Stimulated activated CD4-positive, alpha-beta T cell treated with anti-CD3 and anti-CD28 coated beads, Interleukin-2, amount 100 ng/mL, for 48 hours (primary cell): ENCODE measurements around the gene DAPK2.
"Not testable (repeated sequence)": the region's sequence is repeated elsewhere in the genome, so short reads cannot be mapped to it uniquely, and the experiment has no call there.

Source experiments
- DNase-seq, 2 donors: peaks; one replicate each; pipeline ENCODE4 v3.0.0-alpha.2; 2020

DAPK2 gene

GRCh38 chr15:64046421-64047153, at the start of gene DAPK2:
TSS of gene DAPK2 (minus strand) at chr15:64046485. CDS start at chr15:64040261, 6,224 bp downstream.
- peak; percentile 62 to 63 for DNase-seq

GRCh38 chr15:64095431-64095794, 49.1 kb upstream of the DAPK2 start:
- DNase-seq: no peak

- peak; percentile 84 to 89 for DNase-seq
These were observed 47.5 kb upstream of the DAPK2 start, which contains the start of gene CIAO2A for GRCh38 chr15:64093627-64094417. TSS of gene CIAO2A (minus strand) at chr15:64093838. CDS start at chr15:64093768, 70 bp downstream.

- peak; percentile 20 to 36 for DNase-seq
These were observed 46.8 kb upstream of the DAPK2 start for GRCh38 chr15:64092864-64093626.

- DNase-seq: no peak
These were observed 46.0 kb upstream of the DAPK2 start for GRCh38 chr15:64092075-64092820.

DNA sequence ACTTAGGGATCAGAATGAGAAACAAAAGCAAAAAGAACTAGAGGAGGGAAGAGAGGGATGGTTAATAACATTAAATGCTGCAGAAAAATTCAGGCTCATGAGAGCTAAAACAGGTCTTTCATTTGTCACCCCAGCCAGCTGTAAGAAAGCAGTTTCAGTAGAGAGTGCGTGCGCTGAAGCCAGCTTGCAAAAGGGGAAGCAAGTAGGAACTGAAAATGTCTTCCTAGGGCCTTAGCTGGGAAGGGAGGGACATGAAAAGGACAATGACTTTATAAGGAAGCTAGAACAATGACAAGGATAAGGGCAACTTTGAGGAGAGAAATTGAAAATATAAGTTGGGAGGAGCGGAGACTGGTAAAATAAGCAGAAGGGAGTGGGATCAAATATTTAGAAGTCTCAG, 44.2 kb upstream of the DAPK2 start:
- DNase-seq: no peak

DNA sequence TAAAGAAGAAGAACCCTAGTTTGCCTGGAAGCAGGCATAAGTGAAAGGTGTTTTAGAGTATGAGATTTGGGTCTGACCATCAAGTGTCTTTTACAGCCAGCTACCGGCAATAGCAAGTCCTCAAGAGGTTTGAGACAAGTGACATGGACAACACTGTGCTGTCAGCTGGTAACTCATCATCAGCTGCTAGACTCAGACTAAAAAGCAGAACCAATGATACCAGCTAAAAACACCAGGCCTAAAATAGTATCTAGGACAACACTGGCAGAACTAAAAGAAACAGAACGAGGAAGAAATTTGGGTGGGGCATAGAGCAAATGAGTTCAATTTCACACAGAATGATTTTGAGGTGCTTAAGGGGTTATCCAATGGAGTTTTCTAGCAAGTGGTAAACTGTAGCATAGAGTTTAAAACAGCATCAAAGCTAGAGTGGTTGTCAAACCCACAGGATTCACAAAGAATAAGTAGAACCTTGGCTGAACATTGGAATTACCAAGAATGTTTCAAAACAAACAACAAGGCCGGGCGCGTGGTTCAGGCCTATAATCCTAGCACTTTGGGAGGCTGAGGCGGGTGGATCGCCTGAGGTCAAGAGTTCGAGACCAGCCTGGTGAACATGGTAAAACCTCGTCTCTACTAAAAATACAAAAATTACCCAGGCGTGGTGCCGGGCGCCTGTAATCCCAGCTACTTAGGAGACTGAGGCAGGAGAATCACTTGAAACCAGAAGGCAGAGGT, 43.4 kb upstream of the DAPK2 start:
- DNase-seq: no peak

DNA sequence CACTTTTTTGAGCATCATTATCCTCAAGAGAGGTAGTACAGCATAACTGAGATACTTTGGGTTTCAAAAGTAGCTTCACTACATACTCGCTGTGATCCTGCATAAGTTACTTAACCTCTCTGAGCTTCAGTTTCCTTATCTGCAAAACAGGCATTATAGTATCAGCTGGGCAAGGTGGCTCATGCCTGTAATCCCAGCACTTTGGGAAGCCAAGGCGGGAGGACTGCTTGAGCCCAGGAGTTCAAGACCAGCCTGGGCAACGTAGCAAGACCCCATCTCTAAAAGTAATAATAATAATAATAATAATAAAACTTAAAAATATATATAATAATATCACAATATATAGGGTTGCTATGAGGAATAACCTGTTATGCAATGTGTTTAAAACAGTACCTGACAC, 36.5 kb upstream of the DAPK2 start:
- no peak for DNase-seq

DNA sequence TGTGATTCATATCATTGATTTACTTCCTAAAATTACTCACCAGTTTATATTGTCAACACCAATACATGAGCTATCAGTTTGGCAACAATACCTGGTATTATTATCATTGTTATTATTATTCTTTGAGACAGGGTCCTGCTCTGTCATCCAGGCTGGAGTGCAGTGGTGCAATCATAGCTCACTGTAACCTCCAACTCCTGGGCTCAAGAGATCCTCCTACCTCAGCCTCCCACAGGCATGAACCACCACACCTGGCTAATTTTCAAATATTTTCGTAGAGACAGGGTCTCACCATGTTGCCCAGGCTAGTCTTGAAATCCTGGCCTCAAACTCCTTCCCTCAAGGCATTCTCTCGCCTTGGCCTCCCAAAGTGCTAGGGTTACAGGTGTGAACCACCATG, 27.2 kb upstream of the DAPK2 start:
- not testable (repeated sequence) for DNase-seq

DNA sequence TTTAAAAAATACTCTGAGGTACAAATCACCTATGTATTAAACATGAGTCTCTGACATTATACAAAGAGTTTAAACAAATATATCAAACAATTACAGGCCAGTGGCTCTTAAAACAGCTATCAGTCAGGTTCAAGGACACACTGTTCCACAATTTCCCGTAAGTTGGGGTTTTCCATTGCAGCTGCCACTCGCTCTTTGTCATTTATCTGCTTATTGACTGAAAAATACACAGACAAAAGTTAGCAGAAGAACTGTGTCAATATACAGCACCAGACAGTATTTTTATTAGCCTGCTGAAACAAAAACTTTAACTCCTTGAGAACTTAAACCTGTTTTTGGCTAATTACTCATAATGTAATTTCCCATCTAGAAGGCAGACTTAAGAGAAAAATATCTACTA, 26.5 kb upstream of the DAPK2 start:
- no peak for DNase-seq

GRCh38 chr15:64071931-64072765, 25.9 kb upstream of the DAPK2 start:
- DNase-seq: no peak

DNA sequence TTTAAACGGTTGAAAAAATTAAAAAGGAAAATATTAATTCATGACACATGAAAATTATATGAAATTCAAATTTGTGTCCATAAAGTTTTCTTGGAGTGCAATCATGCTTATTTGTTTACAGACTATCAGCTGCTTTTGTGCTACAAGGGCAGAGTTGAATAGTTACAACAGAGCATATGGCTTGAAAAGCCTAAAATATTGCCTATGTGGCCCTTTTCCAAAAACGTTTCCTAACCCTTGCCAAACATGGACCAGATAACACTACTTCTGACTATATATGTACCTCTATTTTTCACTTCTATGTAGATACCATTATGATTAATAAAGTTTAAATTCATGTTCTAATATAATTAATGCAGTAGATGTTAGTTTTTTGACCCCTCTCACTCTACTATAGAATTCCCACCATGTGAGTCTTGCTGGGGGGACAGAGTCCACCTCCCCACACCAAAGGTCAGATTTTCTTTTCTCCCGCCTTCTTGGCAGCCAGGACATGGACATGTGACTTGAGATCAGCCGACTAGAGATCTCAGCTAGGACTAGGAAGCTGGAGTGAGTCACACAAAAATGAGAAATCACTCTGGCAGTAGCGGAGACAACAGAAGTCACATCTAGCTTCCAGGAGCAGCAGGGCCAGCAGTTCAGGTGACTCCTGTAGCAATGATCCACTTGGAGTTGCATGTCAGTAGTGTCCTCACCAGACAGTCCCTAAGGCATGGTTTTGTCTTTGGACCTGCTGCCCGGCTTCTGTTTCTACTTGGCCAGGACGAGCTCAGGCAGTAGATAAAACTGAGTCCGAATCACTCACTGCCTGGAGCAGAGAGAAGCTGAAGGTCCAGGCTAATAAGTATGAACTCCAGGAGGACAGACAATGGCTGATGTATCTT, 24.9 kb upstream of the DAPK2 start:
- no peak for DNase-seq

GRCh38 chr15:64070106-64070505, 23.8 kb upstream of the DAPK2 start:
- DNase-seq: no peak

DNA sequence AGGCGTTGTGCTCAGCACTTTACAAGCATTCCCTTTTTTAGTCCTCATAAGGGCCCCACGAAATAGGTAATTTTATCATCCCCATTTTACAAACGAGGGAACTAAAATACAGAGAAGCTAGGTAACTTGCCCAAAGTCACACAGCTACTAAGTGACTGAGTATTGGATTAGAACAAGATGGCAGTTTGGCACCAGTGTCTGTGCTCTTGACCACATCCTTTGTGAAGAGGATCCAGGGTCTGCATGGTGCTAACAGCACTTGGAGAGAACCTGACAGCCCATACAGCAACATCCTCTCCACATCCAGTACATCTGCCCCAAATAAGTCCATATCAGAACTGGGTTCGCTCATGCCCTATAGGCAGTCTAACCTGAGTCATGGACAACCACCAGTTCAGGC, 21.8 kb upstream of the DAPK2 start:
- DNase-seq: no peak

DNA sequence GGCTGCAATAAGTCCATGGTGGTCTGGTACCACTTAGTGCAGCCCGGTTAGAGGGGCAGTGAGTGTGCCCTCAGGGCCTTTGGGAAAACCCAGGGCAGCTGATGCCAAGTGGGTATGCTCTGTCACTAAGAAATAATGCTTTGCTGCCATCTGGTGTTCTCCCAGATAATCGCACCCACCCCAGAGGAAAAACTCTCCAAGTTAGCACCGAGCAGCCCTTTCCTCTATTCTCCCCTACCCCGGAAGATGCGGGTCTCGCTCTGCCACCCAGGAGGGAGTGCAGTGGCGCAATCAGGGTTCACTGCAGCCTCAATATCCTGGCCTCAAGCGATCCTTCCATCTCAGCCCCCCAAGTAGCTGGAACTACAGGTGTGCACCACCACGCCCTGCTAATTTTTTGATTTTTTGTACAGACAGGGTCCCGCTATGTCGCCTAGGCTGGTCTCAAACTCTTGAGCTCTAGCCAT, 21.3 kb upstream of the DAPK2 start:
- DNase-seq: peak; percentile 65 to 66

DNA sequence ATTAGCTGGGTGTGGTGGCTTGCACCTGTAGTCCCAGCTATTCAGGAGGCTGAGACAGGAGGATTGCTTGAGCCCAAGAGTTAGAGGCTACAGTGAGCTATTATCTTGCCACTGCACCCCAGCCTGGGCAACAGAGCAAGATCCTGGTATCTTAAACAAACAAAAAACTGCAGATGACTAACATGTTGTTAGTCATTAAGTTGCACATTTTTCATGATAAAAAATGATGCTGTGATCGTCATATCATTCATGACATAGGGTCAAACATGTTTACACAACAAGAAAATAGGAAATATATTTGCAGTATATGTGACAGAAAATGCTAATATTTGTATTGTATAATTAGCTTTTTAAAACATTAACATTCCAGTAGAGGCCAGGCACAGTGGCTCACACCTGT, 20.2 kb upstream of the DAPK2 start:
- DNase-seq: no peak

DNA sequence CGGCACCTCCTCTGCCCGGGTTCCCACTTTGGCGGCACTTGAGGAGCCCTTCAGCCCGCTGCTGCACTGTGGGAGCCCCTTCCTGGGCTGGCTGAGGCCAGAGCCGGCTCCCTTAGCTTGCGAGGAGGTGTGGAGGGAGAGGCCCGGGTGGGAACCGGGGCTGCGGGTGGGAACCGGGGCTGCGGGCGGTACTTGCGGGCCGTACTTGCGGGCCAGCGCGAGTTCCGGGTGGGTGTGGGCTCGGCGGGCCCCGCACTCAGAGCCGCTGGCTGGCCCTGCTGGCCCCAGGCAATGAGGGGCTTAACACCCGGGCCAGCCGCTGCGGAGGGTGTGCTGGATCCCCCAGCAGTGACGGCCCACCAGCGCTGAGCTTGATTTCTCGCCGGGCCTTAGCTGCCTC, 14.4 kb upstream of the DAPK2 start:
- DNase-seq: no peak

- DNase-seq: not testable (repeated sequence)
These were observed 12.8 kb upstream of the DAPK2 start for GRCh38 chr15:64059104-64059503.

DNA sequence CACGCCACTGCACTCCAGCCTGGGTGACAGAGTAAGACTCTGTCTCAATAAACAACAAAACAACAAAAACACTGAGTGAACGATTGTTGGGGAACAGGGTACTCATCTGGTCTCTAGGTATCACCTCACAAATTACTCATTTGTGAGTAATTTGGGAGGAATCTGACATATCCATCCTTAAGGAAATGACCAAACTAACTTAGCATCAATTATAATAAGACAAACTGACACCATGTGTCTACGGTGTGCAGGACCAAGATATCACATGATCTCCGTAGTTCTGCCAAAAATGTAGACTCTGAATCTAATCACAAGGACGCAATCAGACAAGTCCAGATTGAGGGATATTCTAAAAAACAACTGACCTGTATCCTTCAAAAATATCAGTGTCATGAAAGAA, 12.0 kb upstream of the DAPK2 start:
- DNase-seq: no peak

- not testable (repeated sequence) for DNase-seq
These were observed 7.4 kb upstream of the DAPK2 start for GRCh38 chr15:64053674-64054073.
